Panc1 (cell line): Measurements from ENCODE around the gene SAMD4B. TPM values are rescaled to one million over a fixed set of nuclear protein-coding genes. Genes with fewer than 3 reads are reported as not detected.
A peak's percentile ranks its signal among the peaks of the same experiment; 100 is the strongest.

Experiments
- ATAC-seq: fragments of 200-7000 bp; cut with Tn5 transposase; 2 replicates; pipeline ENCODE4 v1.9.1; 2020; ENCODE audit warnings: mild to moderate bottlenecking, moderate library complexity
- BruUV-seq: library from RNA; stranded (reverse); fragments of 400-500 nt; replicated peaks from 2 replicates; lab custom pipeline; 2021; lab: Mats Ljungman, UMichigan
- CTCF ChIA-PET: fragments of 300-600 bp; sonication (Branson Sonifier 250); formaldehyde crosslinking; loops from one replicate; lab custom pipeline; 2022; ENCODE audit warnings: antibody characterized with exemption; lab: Charles Lee
- POLR2A ChIA-PET: fragments of 300-600 bp; sonication (Branson Sonifier 250); formaldehyde crosslinking; loops from one replicate; lab custom pipeline; 2022; ENCODE audit warnings: antibody characterized with exemption; lab: Charles Lee
- DNase-seq: peaks from one replicate; pipeline ENCODE4 v3.0.0-alpha.2; 2010; ENCODE audit warnings: low read depth, low spot score
- H3K27ac ChIP-seq: 2 replicates; pipeline ENCODE4 v1.5.1; 2011; ENCODE audit warnings: mild to moderate bottlenecking, low read length, inconsistent platforms
- H3K27me3 ChIP-seq: fragments of 200-500 bp; sonication (Bioruptor generic); 2 replicates; pipeline ENCODE4 v1.6.0; 2014; ENCODE audit warnings: low read length, inconsistent platforms; ENCODE audit not compliant: control insufficient read depth, insufficient read depth
- H3K36me3 ChIP-seq: fragments of 200-500 bp; sonication (Bioruptor generic); 2 replicates; pipeline ENCODE4 v1.5.1; 2014; ENCODE audit warnings: inconsistent platforms, mild to moderate bottlenecking, low read length, moderate library complexity; ENCODE audit not compliant: control insufficient read depth, insufficient read depth
- H3K4me1 ChIP-seq: 2 replicates; pipeline ENCODE4 v1.5.1; 2011; ENCODE audit warnings: inconsistent platforms, mild to moderate bottlenecking, low read length, moderate library complexity; ENCODE audit not compliant: control insufficient read depth, insufficient read depth
- H3K4me3 ChIP-seq, 2 experiments: 2 replicates each; pipeline ENCODE4 v1.5.1; 2011 to 2012; ENCODE audit warnings: low read depth in 2 of 2, low read length in 2 of 2, mild to moderate bottlenecking in 2 of 2, inconsistent platforms in 1 of 2, moderate library complexity in 1 of 2
- H3K9me3 ChIP-seq: fragments of 200-500 bp; sonication (Bioruptor generic); 2 replicates; pipeline ENCODE4 v1.5.1; 2014; ENCODE audit warnings: low read depth, mild to moderate bottlenecking, inconsistent platforms, low read length, moderate library complexity; ENCODE audit not compliant: control insufficient read depth, insufficient read depth
- CTCF ChIP-seq: fragments of 450-650 bp; IDR thresholded peaks from 2 replicates; pipeline ENCODE4 v1.5.1; 2017; ENCODE audit warnings: mild to moderate bottlenecking
- POLR2AphosphoS5 ChIP-seq: IDR thresholded peaks from 2 replicates; pipeline ENCODE4 v1.6.1; 2012; ENCODE audit warnings: mild to moderate bottlenecking, low read depth, low read length, moderate library complexity
- REST ChIP-seq, 2 experiments: IDR thresholded peaks; 2 replicates each; pipeline ENCODE4 v1.6.1; 2011 to 2012; ENCODE audit warnings: low read depth in 2 of 2, control low read depth in 1 of 2, low read length in 1 of 2, mild to moderate bottlenecking in 1 of 2, moderate library complexity in 1 of 2; ENCODE audit not compliant: insufficient read depth in 1 of 2
- SIN3A ChIP-seq: IDR thresholded peaks from 2 replicates; pipeline ENCODE4 v1.6.1; 2012; ENCODE audit warnings: low read depth, mild to moderate bottlenecking, low read length, moderate library complexity, borderline replicate concordance; ENCODE audit not compliant: insufficient read depth
- TCF7L2 ChIP-seq: IDR thresholded peaks from 2 replicates; pipeline ENCODE4 v1.6.1; 2011; ENCODE audit warnings: mild to moderate bottlenecking, low read depth, low read length, inconsistent platforms
- in situ Hi-C: cut with HindIII; loops from 2 replicates; pipeline ENCODE4 v1.10.0; 2016; ENCODE audit warnings: low sequenced_read_pairs, low pct_unique_long_range_greater_than_20kb
- intact Hi-C: fragments of 100-400 bp; cut with micrococcal nuclease; formaldehyde crosslinking; loops from one replicate; pipeline ENCODE4 v1.10.0; 2022; ENCODE audit not compliant: unreplicated experiment
- total RNA-seq: library from RNA; stranded (reverse); gene quantifications from one replicate; pipeline ENCODE4 v1.2.1, GENCODE V29; 2021; ENCODE audit not compliant: unreplicated experiment

SAMD4B gene
- total RNA-seq, 1 experiment from 2014 or later = 1,339 TPM

GRCh38 chr19:39415111-39416046, 73.2 kb downstream of the SAMD4B start:
- CTCF ChIA-PET = interaction anchor here (0.8 to 6.8 kb wide), 12 partner anchors 11 to 126 kb away, joined by 3 to 147 read pairs (median 10); partner anchors contain the start of gene RPS16
- H3K27me3 ChIP-seq = no peaks in the 10 kb centered on the region
- POLR2A ChIA-PET = interaction anchor here (0.6 to 8.9 kb wide), 20 partner anchors 7 to 785 kb away, joined by 3 to 230 read pairs (median 10); partner anchors contain the start of genes MED29, PAF1, RPS16 and SUPT5H
- H3K4me1 ChIP-seq = peaks cover 42% of the 10 kb centered on the region
- no peaks in the 10 kb centered on the region for H3K9me3 ChIP-seq
- TF ChIP-seq POLR2AphosphoS5 (no peak), CTCF (no peak), TCF7L2 (no peak), REST (IDR thresholded peaks at IDR 0.05; ENCODE audit: insufficient read depth in 1 of 2, low read depth in 2 of 2, low read length in 1 of 2) (no peak), SIN3A (no peak)
- intact Hi-C loops = loop anchor here (10.0 kb wide), 1 partner anchor 441 kb away; the partner anchor contains the start of gene FBXO17
- peaks cover 41% of the 10 kb centered on the region for H3K36me3 ChIP-seq
- DNase-seq = no peak
- H3K4me3 ChIP-seq = peak overlapping the region; percentile 42 to 55
- no peak for ATAC-seq
- H3K27ac ChIP-seq = peak overlapping the region; percentile 92
- TSS peak; percentile 44 for BruUV-seq
- in situ Hi-C loops = no loop called here

- in situ Hi-C loops = no loop called here
- no peaks in the 10 kb centered on the region for H3K9me3 ChIP-seq
- no peaks in the 10 kb centered on the region for H3K27me3 ChIP-seq
- DNase-seq (no peak), ATAC-seq (no peak)
- peaks cover 31% of the 10 kb centered on the region for H3K4me1 ChIP-seq
- H3K27ac ChIP-seq = peak overlapping the region; percentile 92
- TF ChIP-seq POLR2AphosphoS5 (no peak), CTCF (no peak), TCF7L2 (no peak), SIN3A (no peak), REST (IDR thresholded peaks at IDR 0.05; ENCODE audit: insufficient read depth in 1 of 2, low read depth in 2 of 2, low read length in 1 of 2) (no peak)
- no TSS peak for BruUV-seq
- ChIA-PET CTCF (interaction anchor here (0.6 to 6.8 kb wide), 10 partner anchors 10 to 254 kb away, joined by 3 to 147 read pairs (median 4); partner anchors contain the start of genes RPS16 and SAMD4B), POLR2A (interaction anchor here (0.6 to 8.9 kb wide), 16 partner anchors 8 to 262 kb away, joined by 3 to 230 read pairs (median 7); partner anchors contain the start of genes MED29, PAF1, RPS16 and ZFP36)
- H3K4me3 ChIP-seq = peak overlapping the region in 1 of 2 experiments; percentile 55; a peak in 2 of 4 replicates
- intact Hi-C loops = loop anchor here (10.0 kb wide), 1 partner anchor 442 kb away; the partner anchor contains the start of gene FBXO17
- peaks cover 50% of the 10 kb centered on the region for H3K36me3 ChIP-seq
Observed at GRCh38 chr19:39416152-39417120, 74.2 kb downstream of the SAMD4B start.
